ENCODE results near the gene SKIDA1. TPM values are rescaled to one million over a fixed set of nuclear protein-coding genes. Genes with fewer than 3 reads are reported as not detected.
"Not testable (repeated sequence)": the region's sequence is repeated elsewhere in the genome, so short reads cannot be mapped to it uniquely, and the experiment has no call there.

The SKIDA1 gene
- total and polyA plus RNA-seq, 7 donors = 0.10 to 4.2 (median 2.9) TPM; not detected in 2

DNA sequence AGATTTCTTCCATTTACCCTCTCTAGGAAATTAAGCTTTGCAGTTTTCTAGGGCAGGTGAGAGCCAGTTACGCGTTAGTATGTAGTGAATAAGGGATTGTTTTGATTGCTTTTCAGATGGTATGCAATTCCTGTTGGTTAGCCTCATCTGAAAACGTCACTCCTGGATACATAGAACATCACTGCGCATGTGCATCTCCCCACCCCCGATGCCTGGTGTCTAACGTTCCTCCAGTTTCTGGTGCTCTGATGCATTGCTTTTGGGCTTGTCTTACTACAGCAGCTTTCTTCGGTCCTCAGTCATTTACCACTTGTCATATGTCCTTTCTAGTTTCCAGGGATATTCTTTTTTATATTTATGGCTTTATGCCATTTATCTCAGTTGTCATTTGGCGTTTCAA is 31.0 kb upstream of the SKIDA1 start:
- H3K27ac ChIP-seq = no peak overlapping the region
- intact Hi-C loops (cut with DNase I) = no loop called here
- H3K9me3 ChIP-seq = no peaks in the 10 kb centered on the region
- 89 to 90% methylated on average over 8 of the region's 8 CpGs for WGBS, 2 donors
- no peak overlapping the region for H3K4me3 ChIP-seq
- no peak for DNase-seq
- no peaks in the 10 kb centered on the region for H3K27me3 ChIP-seq
- TF ChIP-seq CTCF (IDR thresholded peaks at IDR 0.05) = no peak
- no peak for TF ChIP-seq EP300 (IDR thresholded peaks at IDR 0.05)
- no peak for TF ChIP-seq POLR2AphosphoS5 (IDR thresholded peaks at IDR 0.05)
- no peak for TF ChIP-seq POLR2A (IDR thresholded peaks at IDR 0.05)
- peaks cover 0 to 20% (median 9%) of the 10 kb centered on the region in 4 donors for H3K4me1 ChIP-seq
- peaks cover 0 to 65% (median 5%) of the 10 kb centered on the region in 4 donors for H3K36me3 ChIP-seq

DNA sequence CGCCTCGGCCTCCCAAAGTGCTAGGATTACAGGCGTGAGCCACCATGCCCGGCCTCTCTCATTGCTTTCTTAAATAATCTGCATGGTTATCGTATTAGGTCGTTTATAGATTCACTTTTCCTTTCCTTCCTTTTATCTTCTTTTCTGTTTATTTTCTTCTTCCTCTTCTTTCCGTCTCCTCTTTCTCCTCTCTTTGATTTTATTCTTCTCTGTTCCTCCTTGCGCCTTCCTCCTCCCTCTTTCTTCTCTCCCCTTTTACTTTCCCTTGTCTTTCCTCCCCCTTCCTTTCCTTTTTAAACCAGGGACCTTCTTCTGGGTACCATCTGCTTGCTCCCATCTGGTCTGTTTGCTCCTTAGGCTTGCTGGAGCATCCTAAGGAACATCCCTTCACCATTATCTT is 27.2 kb upstream of the SKIDA1 start:
- H3K36me3 ChIP-seq = peaks cover 0 to 66% (median 10%) of the 10 kb centered on the region in 4 donors
- intact Hi-C loops (cut with DNase I) = no loop called here
- H3K27ac ChIP-seq = no peak overlapping the region
- no peaks in the 10 kb centered on the region for H3K9me3 ChIP-seq
- 94% methylated on average over 8 of the region's 8 CpGs for WGBS, 2 donors
- no peak for DNase-seq
- H3K4me3 ChIP-seq = no peak overlapping the region
- H3K4me1 ChIP-seq = peaks cover 0 to 17% (median 7%) of the 10 kb centered on the region in 4 donors
- H3K27me3 ChIP-seq = no peaks in the 10 kb centered on the region
- TF ChIP-seq POLR2A (IDR thresholded peaks at IDR 0.05) (no peak), POLR2AphosphoS5 (IDR thresholded peaks at IDR 0.05) (no peak), CTCF (IDR thresholded peaks at IDR 0.05) (no peak), EP300 (IDR thresholded peaks at IDR 0.05) (no peak)

- Histone ChIP-seq H3K4me3 (no peak overlapping the region), H3K36me3 (peaks cover 0 to 72% (median 25%) of the 10 kb centered on the region in 4 donors), H3K9me3 (no peaks in the 10 kb centered on the region), H3K27ac (no peak overlapping the region), H3K4me1 (peaks cover 0 to 6% (median 0%) of the 10 kb centered on the region in 4 donors), H3K27me3 (no peaks in the 10 kb centered on the region)
- intact Hi-C loops (cut with DNase I) = no loop called here
- no peak for TF ChIP-seq POLR2A (IDR thresholded peaks at IDR 0.05)
- no peak for DNase-seq
- 95 to 97% methylated on average over 6 of the region's 6 CpGs for WGBS, 2 donors
These were observed 21.8 kb upstream of the SKIDA1 start for GRCh38 chr10:21547246-21547645.

DNA sequence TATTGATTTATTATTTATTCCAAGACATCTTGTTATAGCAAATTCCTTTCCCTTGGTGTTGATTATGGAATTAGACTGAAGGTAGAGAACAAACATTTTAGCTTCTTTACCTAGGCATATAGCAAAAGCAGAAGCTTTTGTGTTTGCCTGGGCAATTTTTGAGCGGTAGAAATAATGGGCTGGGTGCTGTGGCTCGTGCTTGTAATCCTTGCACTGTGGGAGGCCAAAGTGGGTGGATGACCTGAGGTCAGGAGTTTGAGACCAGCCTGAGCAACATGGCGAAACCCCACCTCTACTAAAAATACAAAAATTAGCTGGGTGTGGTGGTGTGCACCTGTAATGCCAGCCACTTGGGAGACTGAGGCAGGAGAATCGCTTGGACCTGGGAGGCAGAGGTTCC is 15.2 kb upstream of the SKIDA1 start:
- peaks cover 0 to 18% (median 6%) of the 10 kb centered on the region in 4 donors for H3K4me1 ChIP-seq
- H3K27ac ChIP-seq; intact Hi-C loops (cut with DNase I); DNase-seq; H3K4me3 ChIP-seq; H3K27me3 ChIP-seq; H3K9me3 ChIP-seq: not testable (repeated sequence)
- WGBS, 2 donors = 97 to 98% methylated on average over 4 of the region's 4 CpGs
- peaks cover 4 to 86% (median 40%) of the 10 kb centered on the region in 4 donors for H3K36me3 ChIP-seq

DNA sequence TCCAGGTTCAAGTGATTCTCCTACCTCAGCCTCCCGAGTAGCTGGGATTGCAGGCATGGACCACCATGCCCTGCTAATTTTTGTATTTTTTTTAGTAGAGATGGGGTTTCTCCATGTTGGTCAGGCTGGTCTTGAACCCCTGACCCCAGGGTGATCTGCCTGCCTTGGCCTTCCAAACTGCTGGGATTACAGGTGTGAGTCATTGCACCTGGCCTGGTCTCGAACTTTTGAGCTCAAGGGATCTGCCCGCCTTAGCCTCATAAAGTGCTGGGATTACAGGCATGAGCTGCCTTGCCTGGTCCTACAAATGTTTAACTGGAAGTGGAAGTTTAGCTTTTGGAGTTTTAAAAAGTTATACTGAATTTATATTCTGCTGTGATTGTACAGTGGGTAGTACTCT is 11.4 kb upstream of the SKIDA1 start:
- peaks cover 4 to 48% (median 20%) of the 10 kb centered on the region in 4 donors for H3K36me3 ChIP-seq
- H3K27ac ChIP-seq = no peak overlapping the region
- no peaks in the 10 kb centered on the region for H3K9me3 ChIP-seq
- DNase-seq = no peak
- no peak overlapping the region for H3K4me3 ChIP-seq
- WGBS, 2 donors = 68 to 85% methylated on average over 3 of the region's 3 CpGs
- TF ChIP-seq CTCF (IDR thresholded peaks at IDR 0.05) = no peak
- TF ChIP-seq EP300 (IDR thresholded peaks at IDR 0.05) = no peak
- no peak for TF ChIP-seq POLR2A (IDR thresholded peaks at IDR 0.05)
- no peak for TF ChIP-seq POLR2AphosphoS5 (IDR thresholded peaks at IDR 0.05)
- no peaks in the 10 kb centered on the region for H3K27me3 ChIP-seq
- intact Hi-C loops (cut with DNase I) = loop anchor here (10.0 kb wide), 2 partner anchors 468 to 1898 kb away; partner anchors contain the start of genes DNAJC1 and OTUD1
- H3K4me1 ChIP-seq = peaks cover 0 to 38% (median 23%) of the 10 kb centered on the region in 4 donors

DNA sequence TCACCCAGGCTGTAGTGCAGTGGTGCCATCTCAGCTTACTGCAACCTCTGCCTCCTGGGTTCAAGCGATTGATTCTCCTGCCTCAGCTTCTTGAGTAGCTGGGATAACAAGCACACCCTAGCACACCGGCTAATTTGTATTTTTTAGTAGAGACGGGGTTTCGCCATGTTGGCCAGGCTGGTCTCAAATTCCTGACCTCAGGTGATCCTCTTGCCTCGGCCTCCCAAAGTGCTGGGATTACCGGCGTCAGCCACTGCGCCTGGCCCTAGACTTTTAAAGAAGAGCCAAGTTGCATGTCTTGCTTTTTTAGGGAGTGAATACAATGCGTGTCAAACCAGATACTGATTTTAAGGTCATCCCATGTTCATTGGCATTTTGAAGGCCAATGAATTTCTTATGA is 10.5 kb upstream of the SKIDA1 start:
- not testable (repeated sequence) for H3K27me3 ChIP-seq, H3K9me3 ChIP-seq, H3K4me3 ChIP-seq, DNase-seq
- Histone ChIP-seq H3K36me3 (peaks cover 0 to 39% (median 14%) of the 10 kb centered on the region in 4 donors), H3K4me1 (peaks cover 0 to 45% (median 24%) of the 10 kb centered on the region in 4 donors), H3K27ac (peak overlapping the region in 3 of 4 donors; percentile 97 to 99 (median 97))
- intact Hi-C loops (cut with DNase I) = loop anchor here (2.0 to 10.0 kb wide), 5 partner anchors 39 to 1899 kb away; partner anchors contain the start of genes DNAJC1 and OTUD1
- WGBS, 2 donors = 93 to 95% methylated on average over 9 of the region's 9 CpGs
